ENCODE results near the gene DDX52. TPM values are rescaled to one million over a fixed set of nuclear protein-coding genes. Genes with fewer than 3 reads are reported as not detected.

Gene DDX52
- total RNA-seq, 1 experiment from 2014 or later, result 25.7 TPM

- Histone ChIP-seq H3K9me3 (no peaks in the 10 kb centered on the region), H3K4me3 (no peak overlapping the region), H3K36me3 (peaks cover 46% of the 10 kb centered on the region), H3K27me3 (no peaks in the 10 kb centered on the region)
- DNase-seq, result no peak
Measured at GRCh38 chr17:37567137-37567536, 76.1 kb downstream of the DDX52 start.

- H3K36me3 ChIP-seq, result peaks cover 41% of the 10 kb centered on the region
- no peak overlapping the region for H3K4me3 ChIP-seq
- no peak for DNase-seq
- no peaks in the 10 kb centered on the region for H3K9me3 ChIP-seq
- H3K27me3 ChIP-seq, result no peaks in the 10 kb centered on the region
Measured at GRCh38 chr17:37564252-37564651, 79.0 kb downstream of the DDX52 start.

- no peaks in the 10 kb centered on the region for H3K27me3 ChIP-seq
- peaks cover 36% of the 10 kb centered on the region for H3K36me3 ChIP-seq
- no peak overlapping the region for H3K4me3 ChIP-seq
- DNase-seq, result no peak
- no peaks in the 10 kb centered on the region for H3K9me3 ChIP-seq
Measured at GRCh38 chr17:37562016-37562745, 81.1 kb downstream of the DDX52 start.

Other genes with a start within 250 kb of the DDX52 start
- gene ACACA, start 236.6 kb downstream of the DDX52 start, total RNA-seq (2014; rRNA removed; shearing (Covaris generic); ENCODE audit: low replicate concordance), result 50.9 and 53.7 TPM in 2 replicates
- gene TADA2A, start 236.6 kb downstream of the DDX52 start, total RNA-seq (2014; rRNA removed; shearing (Covaris generic); ENCODE audit: low replicate concordance), result 22.4 and 35.2 TPM in 2 replicates
- 86.6 and 86.9 TPM in 2 replicates for gene DUSP14, start 153.6 kb downstream of the DDX52 start, total RNA-seq (2014; rRNA removed; shearing (Covaris generic); ENCODE audit: low replicate concordance)
- gene SYNRG, start 34.0 kb downstream of the DDX52 start, total RNA-seq (2014; rRNA removed; shearing (Covaris generic); ENCODE audit: low replicate concordance), result 8.3 and 10.6 TPM in 2 replicates
- gene HNF1B, start 101.6 kb upstream of the DDX52 start, total RNA-seq (2014; rRNA removed; shearing (Covaris generic); ENCODE audit: low replicate concordance), result not detected in 2 replicates

Measured in MG63 (cell line).